ENCODE measurements around the gene ZNF441.

- no peak for TF ChIP-seq POLR2A (IDR thresholded peaks at IDR 0.05)
- no peak for TF ChIP-seq CTCF (IDR thresholded peaks at IDR 0.05 in 4 of 5, conservative IDR thresholded peaks at IDR 0.05 in 1 of 5)
Measured at GRCh38 chr19:11783767-11784166, 17.0 kb downstream of the ZNF441 start.
